Fibroblast of villous mesenchyme (primary cell): ENCODE measurements around the gene DPEP2NB. TPM values are rescaled to one million over a fixed set of nuclear protein-coding genes. Genes with fewer than 3 reads are reported as not detected.
"Not testable (repeated sequence)": the region's sequence is repeated elsewhere in the genome, so short reads cannot be mapped to it uniquely, and the experiment has no call there.

ENCODE experiments used
- DNase-seq: peaks from one replicate; pipeline ENCODE4 v3.0.0-alpha.2; 2010; ENCODE audit warnings: low read depth
- H3K4me3 ChIP-seq: 2 replicates; pipeline ENCODE4 v1.5.1; 2011; ENCODE audit warnings: low read depth, mild to moderate bottlenecking, low read length
- CTCF ChIP-seq: IDR thresholded peaks from 2 replicates; pipeline ENCODE4 v1.5.1; 2012; ENCODE audit warnings: low read depth, mild to moderate bottlenecking, low read length; ENCODE audit not compliant: insufficient read depth
- total RNA-seq: library from RNA; depleted of rRNA; stranded (reverse); fragments of >200 nt; gene quantifications from 2 replicates; pipeline ENCODE4 v1.2.3, GENCODE V29; 2012

DPEP2NB gene
- total RNA-seq, 1 donor: under 0.01 TPM

- DNase-seq: no peak
- TF ChIP-seq CTCF: no peak
- no peak overlapping the region for H3K4me3 ChIP-seq
Observed at GRCh38 chr16:68003031-68003430, 12.7 kb downstream of the DPEP2NB start.

- H3K4me3 ChIP-seq: no peak overlapping the region
- no peak for TF ChIP-seq CTCF
- DNase-seq: peak; percentile 29
Observed at GRCh38 chr16:68000450-68000849, 15.3 kb downstream of the DPEP2NB start.

- TF ChIP-seq CTCF: no peak
- DNase-seq: no peak
- no peak overlapping the region for H3K4me3 ChIP-seq
Observed at GRCh38 chr16:67999985-68000384, 15.7 kb downstream of the DPEP2NB start.

GRCh38 chr16:67998779-67999688 lies 16.7 kb downstream of the DPEP2NB start, which contains the start of gene DPEP2:
Gene DPEP2 (minus strand): TSS chr16:67999484. CDS start chr16:67993212, 6,272 bp downstream.
- DNase-seq, H3K4me3 ChIP-seq: not testable (repeated sequence)

GRCh38 chr16:67998231-67998778 lies 17.4 kb downstream of the DPEP2NB start:
- not testable (repeated sequence) for H3K4me3 ChIP-seq, DNase-seq

- no peak for DNase-seq
- TF ChIP-seq CTCF: no peak
- no peak overlapping the region for H3K4me3 ChIP-seq
Observed at GRCh38 chr16:67996666-67997065, 19.0 kb downstream of the DPEP2NB start.

- TF ChIP-seq CTCF: no peak
- H3K4me3 ChIP-seq: no peak overlapping the region
- DNase-seq: no peak
Observed at GRCh38 chr16:67995423-67995822, 20.3 kb downstream of the DPEP2NB start.

GRCh38 chr16:67994040-67994408 lies 21.7 kb downstream of the DPEP2NB start:
- DNase-seq, H3K4me3 ChIP-seq: not testable (repeated sequence)
